Stimulated activated CD8-positive, alpha-beta memory T cell treated with anti-CD3 and anti-CD28 coated beads, Interleukin-7, amount 100 ng/mL, for 24 hours (primary cell): ENCODE results near the gene STK10.
A peak's percentile ranks its signal among the peaks of the same experiment; 100 is the strongest.
"Not testable (repeated sequence)": the region's sequence is repeated elsewhere in the genome, so short reads cannot be mapped to it uniquely, and the experiment has no call there.

ENCODE experiments used
- DNase-seq: peaks from one replicate; pipeline ENCODE4 v3.0.0-alpha.2; 2020; ENCODE audit warnings: low read depth

Gene STK10

DNA sequence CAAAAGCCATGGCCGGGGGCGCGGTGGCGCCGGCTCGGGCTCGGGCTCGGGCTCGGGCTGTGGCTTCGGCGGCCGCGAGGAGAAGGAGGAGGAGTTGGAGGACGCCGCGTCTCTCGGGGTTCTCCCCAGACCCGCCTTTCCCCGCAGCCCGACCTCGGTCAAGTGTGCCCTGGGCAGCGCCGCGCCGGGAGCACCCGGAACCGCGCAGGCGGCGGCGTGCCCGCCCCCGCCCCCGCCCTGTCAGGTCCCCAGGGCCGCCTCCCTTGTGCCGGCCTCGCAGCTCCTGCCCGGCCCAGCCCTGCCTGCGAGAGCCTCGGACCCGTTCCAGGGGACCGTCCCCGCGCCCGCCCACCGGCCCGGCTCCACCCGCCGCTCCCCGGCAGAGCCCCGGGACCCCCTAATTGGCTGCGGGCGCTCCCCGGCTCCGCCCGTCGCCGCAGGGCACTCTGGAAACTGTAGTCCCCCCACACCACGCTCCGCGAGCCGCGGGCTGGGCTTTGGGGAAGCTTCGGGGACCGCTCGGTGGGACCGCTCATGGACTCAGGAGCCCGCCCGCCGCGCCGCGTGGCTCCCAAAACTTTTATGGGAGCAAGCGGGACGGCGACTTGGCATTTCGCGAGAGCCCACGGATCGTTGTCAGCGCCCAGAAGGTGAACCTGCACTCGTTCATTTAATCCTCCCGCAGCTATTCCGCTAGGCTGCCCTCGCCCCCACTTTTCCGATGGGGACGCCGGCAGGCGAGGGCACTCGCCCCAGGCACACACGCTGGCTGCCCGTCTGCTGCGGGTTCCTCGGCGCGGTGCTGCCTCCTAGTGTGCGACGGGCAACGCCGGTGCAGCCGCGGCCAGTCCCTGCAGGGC lies at the start of gene STK10:
Gene STK10 (minus strand): TSS at position 192 of the 860 bp plus-strand sequence. CDS start 182 bp downstream, at position 10.
- peak; percentile 77 for DNase-seq

DNA sequence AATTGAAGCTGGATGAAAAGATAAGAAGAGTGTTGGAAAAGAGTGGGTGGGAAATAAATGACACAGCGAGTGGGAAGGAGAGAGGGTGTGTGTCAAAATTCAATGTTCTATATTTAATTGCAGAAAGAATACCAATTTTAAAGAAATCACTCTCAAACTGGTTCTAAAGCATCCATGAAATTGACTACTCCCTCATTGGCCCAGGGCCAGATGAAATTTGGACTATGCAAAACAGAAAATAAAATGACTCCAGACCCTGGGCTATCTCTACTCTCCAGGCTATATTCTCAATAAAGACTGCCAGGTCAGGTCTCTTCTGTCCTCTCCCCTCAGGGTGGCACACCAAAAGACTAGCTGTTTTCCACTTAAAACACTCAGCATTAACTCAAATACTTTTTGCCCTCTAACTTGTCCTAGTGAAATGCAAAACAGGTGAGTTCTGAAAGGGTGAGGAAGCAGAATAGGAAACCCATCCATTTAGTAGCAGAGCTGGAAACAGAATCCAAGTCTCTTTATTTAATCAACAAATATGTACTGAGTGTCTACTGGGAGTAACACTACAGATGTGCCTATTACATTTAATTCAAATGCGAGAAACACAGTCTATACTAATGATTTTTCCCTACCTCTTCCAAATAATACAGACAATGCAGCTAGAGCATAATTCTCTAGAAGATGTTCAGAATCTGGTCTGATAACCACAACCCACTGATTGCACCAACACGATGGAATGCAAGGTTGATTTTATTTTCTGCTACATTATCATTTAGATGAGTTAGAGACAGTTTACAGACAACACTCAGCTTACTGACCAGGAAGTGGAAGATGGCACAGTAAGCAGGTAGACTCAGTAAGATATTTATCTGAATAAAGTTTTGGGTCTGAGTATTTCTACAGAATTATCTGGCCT lies 48.1 kb upstream of the STK10 start:
- DNase-seq = no peak

DNA sequence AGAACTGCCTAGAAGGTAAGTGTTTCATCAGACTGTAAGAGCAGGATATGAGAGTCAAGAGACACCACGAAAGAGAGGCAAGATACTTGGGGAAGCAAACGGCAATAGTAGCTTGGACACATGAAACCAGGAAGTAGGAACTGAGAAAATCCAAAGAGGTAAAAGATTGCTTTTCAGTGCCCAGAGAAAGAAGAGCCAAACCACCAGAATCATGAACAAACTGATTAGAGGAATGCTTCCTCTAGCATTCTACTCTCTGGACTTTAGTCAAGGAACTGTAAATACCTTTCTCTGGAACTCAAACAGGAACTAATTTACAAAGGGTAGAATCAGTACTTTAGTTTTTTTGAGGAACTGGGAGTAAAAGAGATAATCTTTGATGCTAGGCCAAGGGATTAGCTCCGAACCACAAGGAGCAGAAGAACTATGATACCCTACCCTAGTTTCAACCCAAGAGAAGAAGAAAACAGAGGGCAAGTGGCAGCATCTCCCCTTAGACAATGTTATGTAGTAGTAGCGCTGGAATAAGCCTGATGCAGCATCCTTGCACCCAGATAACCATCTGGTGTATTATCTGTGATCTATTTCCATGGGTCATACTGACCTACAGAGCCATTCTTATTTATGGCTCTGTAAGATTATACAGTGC lies 47.2 kb upstream of the STK10 start:
- no peak for DNase-seq

DNA sequence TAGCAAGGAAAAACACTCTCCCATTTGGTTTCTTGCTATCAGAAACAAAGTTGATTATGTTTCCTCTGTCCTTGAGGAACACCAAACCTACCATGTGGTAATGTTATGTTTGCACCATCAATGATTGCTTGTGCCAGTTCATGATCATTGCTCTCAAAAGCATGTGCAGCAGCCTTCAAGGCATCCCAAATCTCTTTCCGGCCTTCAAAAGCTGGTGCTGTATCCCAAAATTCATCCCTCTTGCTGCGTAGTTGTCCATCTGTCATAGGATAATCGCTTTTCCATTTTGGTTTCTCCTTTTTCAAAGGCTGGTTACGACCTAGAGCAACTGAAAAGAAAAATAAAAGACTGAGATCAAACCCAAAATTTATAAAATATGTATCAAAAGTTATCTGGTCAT lies 46.0 kb upstream of the STK10 start:
- DNase-seq = no peak

DNA sequence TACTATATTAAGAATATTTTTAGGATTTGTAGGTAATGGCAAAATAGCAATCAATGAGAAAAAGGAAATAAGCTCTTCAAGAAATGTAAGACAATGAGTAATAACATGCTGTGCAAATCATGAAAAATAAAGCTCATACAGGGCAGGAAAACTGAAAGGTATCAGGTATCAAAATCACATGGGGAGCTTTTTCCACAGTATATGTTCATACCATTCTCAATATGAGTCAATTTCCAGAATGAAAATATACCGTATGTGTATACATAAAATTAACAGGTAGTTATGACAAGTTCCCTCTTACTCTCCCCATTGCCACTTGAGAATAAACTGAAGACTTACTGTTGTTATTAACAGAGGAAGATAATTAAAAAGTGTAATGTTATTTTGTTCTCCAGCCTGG lies 41.9 kb upstream of the STK10 start:
- no peak for DNase-seq

DNA sequence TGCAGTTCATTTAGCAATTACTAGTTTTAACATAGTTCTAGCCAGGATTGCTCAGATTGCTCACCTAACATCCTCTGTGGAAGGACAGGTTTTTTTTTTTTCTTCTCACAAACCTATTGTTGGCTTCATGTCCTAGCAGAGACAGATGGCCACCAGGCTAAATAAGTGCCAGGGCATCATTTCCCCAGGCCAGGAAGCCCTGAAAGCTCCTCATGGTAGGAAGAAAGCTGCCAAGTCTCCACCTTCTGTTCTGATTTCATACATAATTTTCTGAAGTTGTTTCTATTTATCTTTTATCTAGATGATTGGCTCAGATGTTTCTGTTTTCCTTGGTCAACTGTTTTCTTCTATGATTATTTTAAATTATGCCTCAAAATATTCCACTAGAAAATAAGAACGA lies 37.0 kb upstream of the STK10 start:
- no peak for DNase-seq

DNA sequence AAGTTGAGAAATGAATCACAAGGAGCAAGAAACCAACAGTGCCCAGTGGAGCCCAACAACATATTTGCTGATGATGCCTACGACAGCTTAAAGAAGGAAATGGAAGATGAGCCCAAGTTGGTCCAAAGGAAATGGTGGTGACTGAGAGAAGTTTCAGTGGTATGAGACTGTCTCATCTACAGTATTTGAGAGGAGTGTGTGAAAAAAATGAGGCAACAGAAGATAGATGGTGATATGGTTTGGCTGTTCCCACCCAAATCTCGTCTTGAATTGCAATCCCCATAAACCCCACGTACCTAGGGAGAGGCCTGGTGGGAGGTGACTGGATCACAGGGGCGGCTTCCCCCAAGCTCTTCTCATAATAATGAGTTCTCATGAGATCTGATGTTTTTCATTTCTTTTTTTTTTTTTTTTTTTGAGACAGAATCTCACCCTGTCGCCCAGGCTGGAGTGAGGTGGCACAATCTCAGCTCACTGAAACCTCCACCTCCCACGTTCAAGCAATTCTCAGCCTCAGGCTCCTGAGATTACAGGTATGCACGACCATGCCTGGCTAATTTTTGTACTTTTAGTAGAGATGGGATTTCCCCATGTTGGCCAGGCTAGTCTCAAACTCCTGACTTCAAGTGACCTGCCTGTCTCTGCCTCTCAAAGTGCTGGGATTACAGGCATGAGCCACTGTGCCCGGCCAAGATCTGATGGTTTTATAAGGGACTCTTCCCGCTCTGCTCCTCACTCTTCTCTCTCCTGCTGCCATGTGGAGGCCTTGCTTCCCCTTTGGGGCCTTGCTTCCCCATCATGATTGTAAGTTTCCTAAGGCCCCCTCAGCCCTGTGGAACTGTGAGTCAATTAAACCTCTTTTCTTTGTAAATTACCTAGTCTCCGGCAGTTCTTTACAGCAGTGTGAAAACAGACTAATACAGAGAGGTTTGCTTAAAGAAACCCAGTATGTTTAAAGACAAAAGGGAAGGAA lies 36.2 kb upstream of the STK10 start:
- DNase-seq = no peak

DNA sequence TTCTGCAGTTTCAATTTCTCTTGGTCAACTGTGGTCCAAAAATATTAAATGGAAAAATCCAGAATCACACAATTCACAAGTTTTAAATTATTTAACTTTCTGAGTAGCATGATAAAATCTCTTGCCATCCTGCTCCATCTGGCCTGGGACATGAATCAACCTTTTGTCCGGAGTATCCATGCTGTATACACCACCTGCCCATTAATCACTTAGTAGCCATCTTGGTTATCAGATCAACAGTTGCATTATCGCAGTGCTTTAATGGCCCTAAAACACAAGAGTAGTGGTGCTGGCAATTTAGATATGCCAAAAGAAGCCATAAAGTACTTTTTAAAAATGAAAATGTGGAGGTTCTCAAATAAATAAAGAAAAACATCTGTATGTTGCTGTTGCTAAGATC lies 31.3 kb upstream of the STK10 start:
- DNase-seq = no peak

DNA sequence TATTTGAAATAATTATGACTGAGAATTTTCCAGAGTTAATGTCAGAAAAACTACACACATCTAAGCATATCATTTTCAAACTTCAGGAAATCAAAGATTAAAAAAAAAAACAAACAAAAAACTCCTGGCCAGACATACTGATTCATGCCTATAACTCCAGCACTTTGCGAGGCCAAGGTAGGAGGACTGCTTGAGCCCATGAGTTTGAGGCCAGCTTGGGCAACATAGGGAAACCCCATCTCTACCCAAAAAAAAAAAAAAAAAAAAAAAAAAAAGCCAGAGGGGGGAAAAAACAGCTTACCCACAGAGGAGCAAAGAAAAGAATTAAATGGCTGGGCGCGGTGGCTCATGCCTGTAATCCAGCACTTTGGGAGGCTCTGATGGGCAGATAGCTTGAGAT lies 28.3 kb upstream of the STK10 start:
- DNase-seq = no peak

DNA sequence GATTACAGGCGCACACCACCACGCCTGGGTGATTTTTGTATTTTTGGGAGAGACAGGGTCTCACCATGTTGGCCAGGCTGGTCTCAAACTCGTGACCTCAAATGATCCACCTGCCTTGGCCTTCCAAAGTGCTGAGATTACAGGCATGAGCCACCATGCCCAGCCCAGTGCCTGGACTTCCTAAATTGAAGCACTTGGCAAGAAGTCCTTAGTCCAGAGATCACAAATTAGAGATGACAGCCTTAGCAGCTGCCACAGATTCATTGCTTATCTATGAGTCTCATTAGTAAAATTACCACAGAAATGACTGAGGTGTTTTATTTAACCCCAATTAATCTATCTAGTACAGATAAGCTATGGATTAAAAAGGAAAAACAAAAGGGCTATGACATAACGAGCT lies 25.1 kb upstream of the STK10 start:
- DNase-seq = no peak

DNA sequence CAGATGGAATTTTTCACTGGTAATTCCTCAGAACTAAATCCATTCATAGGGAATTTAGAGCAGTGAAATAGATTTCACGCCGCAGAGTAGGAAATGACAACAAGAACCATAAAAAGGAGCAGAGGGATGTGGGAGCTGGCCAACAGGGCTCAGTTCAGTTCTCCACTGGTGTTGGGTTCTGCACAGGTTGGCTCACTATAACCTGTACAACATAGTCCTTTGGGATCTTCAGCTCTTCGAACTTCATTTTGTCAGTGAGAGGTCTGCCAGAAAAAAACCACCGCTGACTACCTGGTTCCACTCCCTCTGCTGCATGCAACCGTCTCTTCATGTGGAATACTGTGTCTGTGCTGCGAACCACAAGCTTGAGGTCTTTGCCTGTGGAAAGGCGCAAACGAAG lies 23.7 kb upstream of the STK10 start:
- no peak for DNase-seq

DNA sequence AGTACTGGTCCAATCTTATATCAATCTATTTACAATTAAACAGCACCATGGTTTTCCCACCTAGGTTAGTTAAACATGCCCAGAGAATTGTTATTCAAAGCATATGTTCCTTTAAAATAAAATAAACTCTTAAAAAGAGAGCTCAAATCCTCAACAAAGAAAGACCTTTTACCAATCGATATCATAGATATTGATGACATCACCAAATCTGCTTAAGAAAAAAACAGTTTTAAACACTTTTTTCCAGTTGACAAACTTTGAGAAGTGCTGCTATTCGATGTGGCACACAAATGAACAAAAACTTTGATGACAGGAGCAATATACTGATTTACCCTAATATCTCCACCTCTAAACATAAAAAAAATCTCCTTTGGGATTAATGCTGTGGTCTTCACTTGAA lies 21.7 kb upstream of the STK10 start:
- no peak for DNase-seq

DNA sequence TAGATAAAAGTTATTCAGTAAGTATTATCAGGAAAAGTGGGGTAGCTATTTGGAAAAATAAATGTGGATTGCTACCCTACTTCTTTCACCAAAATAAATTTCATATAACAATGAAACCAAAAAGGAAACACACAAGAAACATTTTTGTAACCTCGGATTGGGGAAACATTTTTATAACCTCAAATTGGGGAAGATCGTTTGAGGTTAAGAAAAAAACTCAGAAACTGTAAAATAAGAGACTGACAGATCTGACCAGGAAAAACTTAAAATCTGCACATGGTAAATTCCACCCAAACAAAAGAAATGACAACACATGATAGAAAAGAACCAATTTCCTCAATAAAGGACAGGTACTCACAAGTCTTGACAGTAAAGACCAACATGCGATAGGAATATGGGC lies 19.5 kb upstream of the STK10 start:
- no peak for DNase-seq

DNA sequence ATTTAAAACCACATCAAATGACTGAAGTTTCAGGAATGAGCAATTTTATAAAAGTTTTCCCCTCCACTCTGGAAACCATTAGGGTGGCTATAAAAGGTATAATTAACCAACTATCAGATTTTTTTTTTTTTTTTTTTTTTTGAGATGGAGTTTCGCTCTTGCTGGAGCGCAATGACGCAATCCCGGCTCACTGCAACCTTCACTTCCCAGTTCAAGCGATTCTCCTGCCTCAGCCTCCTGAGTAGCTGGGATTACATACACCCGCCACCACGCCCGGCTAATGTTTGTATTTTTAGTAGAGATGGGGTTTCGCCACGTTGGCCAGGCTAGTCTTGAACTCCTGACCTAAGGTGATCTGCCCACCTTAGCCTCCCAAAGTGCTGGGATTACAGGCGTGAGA lies 18.0 kb upstream of the STK10 start:
- not testable (repeated sequence) for DNase-seq

DNA sequence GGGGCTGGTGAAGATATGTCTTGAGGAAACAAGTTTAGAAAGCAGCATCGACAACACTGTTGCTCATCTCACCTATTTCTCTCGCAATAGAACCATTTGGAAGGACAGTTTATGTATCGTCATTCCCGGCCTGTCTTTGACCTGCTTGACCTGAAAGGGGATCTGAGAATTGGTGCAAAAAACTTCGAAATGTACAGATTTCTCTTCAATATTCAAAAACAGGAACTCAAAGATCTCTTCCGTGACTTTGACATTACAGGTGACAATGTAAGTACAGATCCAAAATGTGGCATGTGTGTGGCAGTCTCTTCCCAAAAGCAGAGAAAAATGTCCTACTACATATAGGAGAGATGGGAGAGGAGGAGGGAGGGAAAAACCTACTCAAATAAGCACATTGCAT lies 12.5 kb upstream of the STK10 start:
- DNase-seq = no peak

DNA sequence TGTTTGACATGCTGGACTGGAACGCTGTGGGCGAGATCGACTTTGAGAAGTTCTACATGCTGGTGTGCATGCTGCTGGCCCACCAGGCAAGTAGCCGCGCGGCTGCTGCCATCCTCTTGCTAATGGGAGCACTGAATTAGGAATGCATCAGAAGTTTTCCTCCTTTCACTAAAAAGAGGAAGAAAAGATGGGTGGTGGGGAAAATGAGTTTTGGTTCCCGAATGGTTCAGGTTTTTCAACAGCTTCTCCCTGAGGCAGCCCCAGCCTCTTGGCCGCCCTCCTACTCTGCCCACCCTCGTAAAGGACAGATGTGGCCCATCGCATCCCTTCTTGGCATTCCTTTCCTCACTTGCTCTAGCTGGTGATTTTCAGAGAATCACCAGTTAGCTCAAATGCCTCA lies 11.4 kb upstream of the STK10 start:
- DNase-seq = no peak

DNA sequence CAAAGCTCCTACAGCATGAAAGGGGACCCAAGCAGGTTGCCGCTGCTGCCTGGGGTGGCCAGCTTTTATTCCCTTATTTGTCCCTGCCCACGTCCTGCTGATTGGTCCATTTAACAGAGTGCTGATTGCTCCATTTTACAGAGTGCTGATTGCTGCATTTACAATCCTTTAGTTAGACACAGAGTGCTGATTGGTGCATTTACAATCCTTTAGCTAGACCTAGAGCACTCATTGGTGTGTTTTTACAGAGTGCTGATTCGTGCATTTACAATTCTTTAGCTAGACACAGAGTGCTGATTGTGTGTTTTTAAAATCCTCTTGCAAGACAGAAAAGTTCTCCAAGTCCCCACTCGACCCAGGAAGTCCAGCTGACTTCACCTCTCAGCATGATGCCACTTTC lies 9.8 kb upstream of the STK10 start:
- DNase-seq = not testable (repeated sequence)

DNA sequence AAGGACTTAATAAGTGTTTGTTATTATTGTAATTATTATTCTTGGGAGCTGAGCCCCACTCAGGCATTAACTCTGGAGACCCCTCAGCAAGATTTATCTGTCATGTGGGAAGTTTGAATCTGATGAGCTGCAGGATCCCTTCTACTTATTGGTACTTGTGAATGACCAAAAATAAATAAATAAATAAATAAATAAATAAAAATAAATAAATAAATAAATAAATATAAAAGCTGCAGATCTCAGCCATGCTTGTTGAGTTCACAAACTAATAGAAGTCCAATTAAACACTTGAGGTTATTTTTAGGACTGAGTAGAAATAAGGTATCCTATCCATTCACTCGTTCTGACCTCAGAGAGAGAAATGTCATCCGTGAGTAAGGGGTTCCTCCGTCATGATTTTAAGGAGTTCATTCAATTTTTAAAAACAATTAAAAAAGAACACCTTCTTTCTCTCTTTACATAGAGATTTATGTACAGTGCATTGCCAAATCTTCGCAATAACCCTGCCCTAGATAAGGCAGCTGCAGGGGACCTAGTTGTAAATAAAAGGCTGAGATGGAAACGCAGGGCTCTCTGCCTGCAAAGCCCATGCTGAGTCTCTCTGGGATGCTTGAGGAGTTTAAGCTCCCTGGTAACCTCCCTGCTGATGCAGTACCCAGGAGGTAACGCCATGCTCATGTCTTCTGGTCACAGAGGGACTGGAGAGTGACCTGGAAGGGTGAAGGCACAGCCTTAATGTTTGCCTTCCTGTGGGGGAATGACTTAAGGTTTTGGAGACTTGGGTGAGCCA lies 7.2 kb upstream of the STK10 start:
- no peak for DNase-seq

DNA sequence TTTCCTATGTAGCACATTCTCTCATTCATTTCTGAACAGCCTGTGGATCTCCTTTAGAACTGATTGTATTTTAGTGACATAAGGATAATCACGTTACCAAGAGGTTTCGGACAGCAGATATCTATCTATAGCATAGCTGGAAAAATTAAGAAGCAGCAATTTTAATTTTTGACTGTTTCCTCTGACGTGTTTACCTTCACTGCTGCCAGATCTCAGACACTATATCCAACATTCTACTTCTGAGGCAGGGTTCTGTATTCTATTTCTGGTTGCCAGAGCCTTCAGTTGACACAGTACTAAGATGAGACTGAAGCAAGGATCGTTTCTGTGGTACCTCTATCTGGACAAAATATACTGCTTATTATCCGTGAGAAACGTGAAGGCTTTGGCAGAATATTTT lies 5.8 kb upstream of the STK10 start, which contains the start of gene EFCAB9:
Gene EFCAB9 (plus strand): TSS at position 301 of the 400 bp plus-strand sequence. CDS start 1 bp downstream, at position 302.
- DNase-seq = no peak

DNA sequence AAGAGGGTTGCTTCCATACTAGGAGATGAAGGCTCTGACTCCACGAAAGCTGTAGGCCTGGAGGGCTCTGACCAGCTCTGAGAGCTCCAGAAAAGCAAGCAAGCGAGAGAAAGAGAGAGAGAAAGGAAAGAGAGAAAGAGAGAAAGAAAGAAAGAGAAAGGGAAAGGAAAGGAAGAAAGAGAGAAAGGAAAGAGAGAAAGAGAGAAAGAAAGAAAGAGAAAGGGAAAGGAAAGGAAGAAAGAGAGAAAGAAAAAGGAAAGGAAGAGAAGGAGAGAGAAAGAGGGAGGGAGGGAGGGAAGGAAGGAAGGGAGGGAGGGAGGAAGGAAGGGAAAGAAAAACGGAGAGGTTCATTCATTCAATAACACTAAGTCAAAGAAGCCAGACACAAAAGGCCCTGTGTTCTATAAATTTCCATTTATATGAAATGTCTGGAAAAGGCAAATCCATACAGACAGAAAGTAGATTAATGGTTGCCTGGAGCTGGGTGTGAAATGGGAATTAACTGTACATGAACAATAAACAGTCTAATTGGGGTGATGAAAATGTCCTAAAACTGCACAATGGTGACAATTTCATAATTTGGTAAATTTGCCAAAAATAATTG lies 1.8 kb upstream of the STK10 start:
- DNase-seq = no peak
